Stomach (tissue), 9 donors: Measurements from ENCODE around the gene DRD3. TPM values are rescaled to one million over a fixed set of nuclear protein-coding genes. Genes with fewer than 3 reads are reported as not detected.

ENCODE experiments used
- DNase-seq, 2 donors: peaks; one replicate each; pipeline versions ENCODE4 v3.0.0 to v3.0.0-alpha.2; 2013 to 2019
- H3K27ac ChIP-seq, 5 donors: fragments of 200-600 bp in 4 of 5; sonication (generic) in 4 of 5; one replicate each; pipeline ENCODE4 v1.5.1; 2013 to 2019; ENCODE audit warnings: mild to moderate bottlenecking in 1 of 5, moderate library complexity in 1 of 5
- H3K27me3 ChIP-seq, 3 donors: fragments of 200-600 bp; sonication (generic); one replicate each; pipeline ENCODE4 v1.5.1; 2017 to 2019; ENCODE audit warnings: mixed run types in 1 of 3
- H3K36me3 ChIP-seq, 4 donors: fragments of 200-600 bp; sonication (generic); 1 replicate in 3 of 4; 2 replicates in 1 of 4; pipeline ENCODE4 v1.5.1; 2016 to 2019
- H3K4me1 ChIP-seq, 4 donors: fragments of 200-600 bp; sonication (generic); one replicate each; pipeline ENCODE4 v1.5.1; 2016 to 2019
- H3K4me3 ChIP-seq, 4 donors: fragments of 200-600 bp; sonication (generic) in 3 of 4; one replicate each; pipeline ENCODE4 v1.5.1; 2016 to 2019; ENCODE audit warnings: mild to moderate bottlenecking in 1 of 4
- H3K9me3 ChIP-seq, 4 donors: fragments of 200-600 bp; sonication (generic); one replicate each; pipeline ENCODE4 v1.5.1; 2016 to 2019
- CTCF ChIP-seq, 7 experiments: fragments of 450-650 bp in 4 of 7; fragments of 200-600 bp in 3 of 7; sonication (generic) in 3 of 7; IDR thresholded peaks; one replicate each; pipeline ENCODE4 v1.5.1; 2016 to 2019; ENCODE audit warnings: antibody characterized with exemption in 7 of 7, control low read depth in 2 of 7, mild to moderate bottlenecking in 1 of 7
- EP300 ChIP-seq: sonication (generic); formaldehyde crosslinking; IDR thresholded peaks from one replicate; pipeline ENCODE4 v1.6.1; 2017; ENCODE audit warnings: antibody characterized with exemption
- POLR2A ChIP-seq, 4 donors: fragments of 450-650 bp; IDR thresholded peaks; one replicate each; pipeline ENCODE4 v1.6.1; 2016; ENCODE audit warnings: antibody characterized with exemption in 4 of 4, control low read depth in 2 of 4, mild to moderate bottlenecking in 1 of 4, moderate library complexity in 1 of 4
- POLR2AphosphoS5 ChIP-seq, 3 donors: sonication (generic); formaldehyde crosslinking; IDR thresholded peaks; one replicate each; pipeline ENCODE4 v1.6.1; 2016; ENCODE audit warnings: antibody characterized with exemption in 3 of 3
- WGBS, 5 donors: extraction: QIAGEN DNeasy Blood & Tissue Kit in 3 of 5; methylation state at CpG; one replicate each; pipeline versions ENCODE4 v1.1.5 to v1.1.7; 2013 to 2018; 5-methylcytosine and 5-hydroxymethylcytosine counted together
- intact Hi-C: fragments of 100-400 bp; cut with DNase I; formaldehyde crosslinking; loops from one replicate; pipeline ENCODE4 v1.15.1; 2023; ENCODE audit warnings: low total_unique reads
- polyA plus RNA-seq, 3 donors: library from polyadenylated mRNA; stranded (reverse); fragments of 200-250 nt; gene quantifications; one replicate each; pipeline ENCODE4 v1.2.3, GENCODE V29; 2013
- total RNA-seq, 5 donors: library from RNA; depleted of rRNA; stranded (reverse); fragments of >200 nt; gene quantifications; one replicate each; pipeline versions ENCODE4 v1.1.0 to v1.2.3, GENCODE V29; 2014 to 2016
- donor health status: healthy with polysubstance abuse.
- donor health status: Bipolar disorder and iron deficiency.
- donor health status: healthy.

DRD3 gene
- total and polyA plus RNA-seq, 8 donors: not detected

- H3K27me3 ChIP-seq: no peaks in the 10 kb centered on the region
- no peaks in the 10 kb centered on the region for H3K9me3 ChIP-seq
- intact Hi-C loops: no loop called here
- H3K36me3 ChIP-seq: peaks cover 27 to 100% (median 96%) of the 10 kb centered on the region in 4 donors
- no peak for DNase-seq
- no peak overlapping the region for H3K4me3 ChIP-seq
- TF ChIP-seq POLR2A (IDR thresholded peaks at IDR 0.05) (no peak), EP300 (no peak), CTCF (IDR thresholded peaks at IDR 0.05) (no peak), POLR2AphosphoS5 (IDR thresholded peaks at IDR 0.05) (no peak)
- H3K27ac ChIP-seq: no peak overlapping the region
- no peaks in the 10 kb centered on the region for H3K4me1 ChIP-seq
Observed at GRCh38 chr3:114081037-114081436, 97.8 kb downstream of the DRD3 start.

GRCh38 chr3:114080201-114080600 is 98.7 kb downstream of the DRD3 start:
- no peaks in the 10 kb centered on the region for H3K9me3 ChIP-seq
- intact Hi-C loops: no loop called here
- no peak overlapping the region for H3K27ac ChIP-seq
- no peak for TF ChIP-seq POLR2AphosphoS5 (IDR thresholded peaks at IDR 0.05)
- no peak for TF ChIP-seq EP300
- no peak for TF ChIP-seq CTCF (IDR thresholded peaks at IDR 0.05)
- no peak for TF ChIP-seq POLR2A (IDR thresholded peaks at IDR 0.05)
- no peak for DNase-seq
- no peaks in the 10 kb centered on the region for H3K4me1 ChIP-seq
- peaks cover 22 to 100% (median 96%) of the 10 kb centered on the region in 4 donors for H3K36me3 ChIP-seq
- H3K27me3 ChIP-seq: no peaks in the 10 kb centered on the region
- H3K4me3 ChIP-seq: no peak overlapping the region

GRCh38 chr3:114079761-114080160 is 99.1 kb downstream of the DRD3 start:
- no peaks in the 10 kb centered on the region for H3K27me3 ChIP-seq
- intact Hi-C loops: no loop called here
- H3K4me1 ChIP-seq: no peaks in the 10 kb centered on the region
- WGBS, 5 donors: 53 to 82% (median 60%) methylated on average over 5 of the region's 5 CpGs
- H3K4me3 ChIP-seq: no peak overlapping the region
- no peak for DNase-seq
- H3K27ac ChIP-seq: no peak overlapping the region
- no peak for TF ChIP-seq POLR2AphosphoS5 (IDR thresholded peaks at IDR 0.05)
- no peak for TF ChIP-seq EP300
- no peak for TF ChIP-seq POLR2A (IDR thresholded peaks at IDR 0.05)
- TF ChIP-seq CTCF (IDR thresholded peaks at IDR 0.05): no peak
- no peaks in the 10 kb centered on the region for H3K9me3 ChIP-seq
- peaks cover 19 to 100% (median 96%) of the 10 kb centered on the region in 4 donors for H3K36me3 ChIP-seq

- no peaks in the 10 kb centered on the region for H3K9me3 ChIP-seq
- no peaks in the 10 kb centered on the region for H3K4me1 ChIP-seq
- H3K36me3 ChIP-seq: peaks cover 23 to 100% (median 100%) of the 10 kb centered on the region in 4 donors
- no peak for DNase-seq
- intact Hi-C loops: no loop called here
- no peaks in the 10 kb centered on the region for H3K27me3 ChIP-seq
- no peak overlapping the region for H3K4me3 ChIP-seq
- H3K27ac ChIP-seq: no peak overlapping the region
- no peak for TF ChIP-seq POLR2A (IDR thresholded peaks at IDR 0.05)
- no peak for TF ChIP-seq CTCF (IDR thresholded peaks at IDR 0.05)
- TF ChIP-seq POLR2AphosphoS5 (IDR thresholded peaks at IDR 0.05): no peak
- no peak for TF ChIP-seq EP300
Observed at GRCh38 chr3:114078126-114078525, 100.7 kb downstream of the DRD3 start.

Other genes starting within 250 kb of the DRD3 start
- 10 to 100 TPM; 10.5 to 93.9 (median 23.8) TPM for gene ZDHHC23, start 231.0 kb downstream of the DRD3 start, total RNA-seq
- 1 to 10 TPM; 1.7 to 2.3 (median 1.7) TPM for gene ZDHHC23, start 231.0 kb downstream of the DRD3 start, polyA plus RNA-seq
- 10 to 100 TPM in 1 of 5 donors, 1 to 10 TPM in 4; 2.6 to 21.0 (median 6.6) TPM for gene CCDC191, start 122.5 kb downstream of the DRD3 start, total RNA-seq
- 1 to 10 TPM; 1.4 to 3.2 (median 2.3) TPM for gene CCDC191, start 122.5 kb downstream of the DRD3 start, polyA plus RNA-seq
- 10 to 100 TPM; 13.0 to 61.3 (median 29.0) TPM for gene QTRT2, start 122.3 kb downstream of the DRD3 start, total RNA-seq
- gene QTRT2, start 122.3 kb downstream of the DRD3 start, polyA plus RNA-seq: 1 to 10 TPM; 4.8 to 8.6 (median 5.2) TPM
- gene ZNF80, start 58.5 kb upstream of the DRD3 start, total RNA-seq: under 1 TPM in 1 of 5 donors, not detected in 4; 0.92 TPM
- not detected for gene ZNF80, start 58.5 kb upstream of the DRD3 start, polyA plus RNA-seq
- gene TIGIT, start 115.0 kb upstream of the DRD3 start, total RNA-seq: 1 to 10 TPM in 1 of 5 donors, under 1 TPM in 2, not detected in 2; 0.29 to 1.1 (median 0.58) TPM
- gene TIGIT, start 115.0 kb upstream of the DRD3 start, polyA plus RNA-seq: 1 to 10 TPM in 1 of 3 donors, under 1 TPM in 2; 0.25 to 1.2 (median 0.43) TPM